A549 (cell line): ENCODE measurements around the gene TBC1D22A. TPM values are rescaled to one million over a fixed set of nuclear protein-coding genes. Genes with fewer than 3 reads are reported as not detected.

Experiments
- ATAC-seq, 2 experiments: fragments of 200-7000 bp in 1 of 2; fragments of >200 bp in 1 of 2; cut with Nextera tagmentation in 1 of 2; cut with Tn5 transposase in 1 of 2; 3 replicates each; pipeline versions ENCODE4 v1.8.0 to v1.9.1; 2018 to 2020; ENCODE audit warnings: mild to moderate bottlenecking in 1 of 2, moderate library complexity in 1 of 2
- CTCF ChIA-PET: fragments of 300-600 bp; sonication (Branson Sonifier 250); formaldehyde crosslinking; extraction: SDS; loops from one replicate; lab custom pipeline; 2021; ENCODE audit warnings: antibody characterized with exemption, inconsistent platforms; lab: Yijun Ruan, JAX
- POLR2A ChIA-PET: fragments of 350-600 bp; formaldehyde crosslinking; extraction: SDS; loops from one replicate; lab custom pipeline; 2021; ENCODE audit warnings: antibody characterized with exemption, inconsistent platforms; lab: Yijun Ruan, JAX
- DNase-seq, 2 experiments: peaks; one replicate each; pipeline versions ENCODE4 v3.0.0 to v3.0.0-alpha.2; 2011 to 2016; ENCODE audit warnings: low read depth in 1 of 2, low spot score in 1 of 2
- FAIRE-seq: peaks from 2 replicates; lab custom pipeline; 2011; peaks lifted over from hg19 to GRCh38; lab: Jason Lieb, UNC
- H3K27ac ChIP-seq, 2 experiments: fragments of >200 bp; sonication (Bioruptor Twin); formaldehyde crosslinking; 3 replicates each; pipeline ENCODE4 v1.5.1; 2016 to 2017
- H3K4me1 ChIP-seq: fragments of >200 bp; sonication (Bioruptor Twin); formaldehyde crosslinking; 3 replicates; pipeline ENCODE4 v1.6.1; 2016
- H3K4me2 ChIP-seq: fragments of >200 bp; sonication (Bioruptor Twin); formaldehyde crosslinking; 3 replicates; pipeline ENCODE4 v1.6.1; 2016
- H3K4me3 ChIP-seq: fragments of >200 bp; sonication (Bioruptor Twin); formaldehyde crosslinking; 3 replicates; pipeline ENCODE4 v1.5.1; 2016
- H3K9me3 ChIP-seq: fragments of >200 bp; sonication (Bioruptor Twin); formaldehyde crosslinking; 3 replicates; pipeline ENCODE4 v1.6.1; 2016
- CBX2 ChIP-seq: fragments of 200-600 bp; sonication (generic); IDR thresholded peaks from 2 replicates; pipeline ENCODE4 v1.6.1; 2016; ENCODE audit warnings: low read depth, mild to moderate bottlenecking, borderline replicate concordance
- CBX8 ChIP-seq: fragments of 200-600 bp; sonication (generic); IDR thresholded peaks from 2 replicates; pipeline ENCODE4 v1.6.1; 2016
- CHD2 ChIP-seq: fragments of 150-350 bp; IDR thresholded peaks from 2 replicates; pipeline ENCODE4 v1.6.1; 2014; ENCODE audit warnings: low read length; ENCODE audit not compliant: partially characterized antibody
- CHD4 ChIP-seq: fragments of 200-600 bp; sonication (generic); IDR thresholded peaks from 2 replicates; pipeline ENCODE4 v1.6.1; 2016; ENCODE audit warnings: antibody characterized with exemption, mild to moderate bottlenecking, borderline replicate concordance
- E2F6 ChIP-seq: IDR thresholded peaks from 2 replicates; pipeline ENCODE4 v1.6.1; 2012; ENCODE audit warnings: low read depth, borderline replicate concordance
- ELK1 ChIP-seq: fragments of 150-350 bp; IDR thresholded peaks from 2 replicates; pipeline ENCODE4 v1.6.1; 2014; ENCODE audit warnings: low read depth, mild to moderate bottlenecking, low read length
- ESRRA ChIP-seq: fragments of 150-350 bp; IDR thresholded peaks from 2 replicates; pipeline ENCODE4 v1.6.1; 2014; ENCODE audit warnings: mild to moderate bottlenecking, low read length, borderline replicate concordance
- FOSB ChIP-seq: fragments of 250-450 bp; sonication (Bioruptor Pico); IDR thresholded peaks from 2 replicates; pipeline ENCODE4 v1.5.0; 2020; ENCODE audit warnings: mild to moderate bottlenecking, moderate library complexity
- FOSL2 ChIP-seq, 2 experiments: fragments of 450-650 bp in 1 of 2; fragments of >200 bp in 1 of 2; sonication (Bioruptor Twin) in 1 of 2; formaldehyde crosslinking; IDR thresholded peaks; 2 replicates each; pipeline versions ENCODE4 v1.5.0 to v1.6.1; 2016 to 2020; ENCODE audit warnings: mild to moderate bottlenecking in 1 of 2, moderate library complexity in 1 of 2
- FOXS1 ChIP-seq: fragments of 250-450 bp; sonication (Bioruptor Pico); IDR thresholded peaks from 2 replicates; pipeline ENCODE4 v1.5.0; 2020; ENCODE audit warnings: mild to moderate bottlenecking, moderate library complexity
- GATA3 ChIP-seq: IDR thresholded peaks from 2 replicates; pipeline ENCODE4 v1.6.1; 2012; ENCODE audit warnings: borderline replicate concordance
- HDAC2 ChIP-seq: fragments of 200-600 bp; sonication (generic); IDR thresholded peaks from 2 replicates; pipeline ENCODE4 v1.6.1; 2016
- HEYL ChIP-seq: fragments of 250-450 bp; sonication (Bioruptor Pico); IDR thresholded peaks from 2 replicates; pipeline ENCODE4 v1.8.0; 2021; ENCODE audit warnings: mild to moderate bottlenecking, moderate library complexity
- HOXA7 ChIP-seq: fragments of 250-450 bp; sonication (Bioruptor Pico); IDR thresholded peaks from 2 replicates; pipeline ENCODE4 v1.5.0; 2020; ENCODE audit warnings: mild to moderate bottlenecking, moderate library complexity
- MAX ChIP-seq: IDR thresholded peaks from 2 replicates; pipeline ENCODE4 v1.6.1; 2012
- PBX3 ChIP-seq: IDR thresholded peaks from 2 replicates; pipeline ENCODE4 v1.6.1; 2012
- POLR2A ChIP-seq: IDR thresholded peaks from 2 replicates; pipeline ENCODE4 v1.6.1; 2012; ENCODE audit warnings: mild to moderate bottlenecking, low read length
- POLR2AphosphoS2 ChIP-seq: conservative IDR thresholded peaks from 2 replicates; pipeline ENCODE4 v1.6.1; 2012; ENCODE audit warnings: low read length, improper control_type of control experiment, inconsistent platforms
- RNF2 ChIP-seq: fragments of 200-600 bp; sonication (generic); IDR thresholded peaks from 2 replicates; pipeline ENCODE4 v1.6.1; 2016; ENCODE audit warnings: low read depth, mild to moderate bottlenecking, antibody characterized with exemption, moderate library complexity, borderline replicate concordance
- TFCP2L1 ChIP-seq: fragments of 250-450 bp; sonication (Bioruptor Pico); IDR thresholded peaks from 2 replicates; pipeline ENCODE4 v1.5.0; 2021; ENCODE audit warnings: mild to moderate bottlenecking
- TP53 ChIP-seq: fragments of 250-450 bp; sonication (Bioruptor Pico); IDR thresholded peaks from 2 replicates; pipeline ENCODE4 v1.5.0; 2021; ENCODE audit warnings: mild to moderate bottlenecking, moderate library complexity
- USF2 ChIP-seq: fragments of 450-650 bp; IDR thresholded peaks from 2 replicates; pipeline ENCODE4 v1.6.1; 2014; ENCODE audit warnings: antibody characterized with exemption
- WGBS: methylation state at CpG from one replicate; pipeline ENCODE4 v1.1.6; 2017; ENCODE audit errors: missing lambda C conversion rate; 5-methylcytosine and 5-hydroxymethylcytosine counted together
- polyA plus RNA-seq, 4 experiments: library from polyadenylated mRNA; depleted of rRNA in 3 of 4; stranded (reverse); fragments of >200 nt; fragmentation: RNase III in 1 of 4; extraction: RNeasy Plus Mini Kit Qiagen cat#74134 plus additional on column Dnase treatment in 1 of 4; gene quantifications; 2 replicates in 3 of 4; 3 replicates in 1 of 4; pipeline ENCODE4 v1.2.3, GENCODE V29; 2011 to 2017

Gene TBC1D22A
- polyA plus RNA-seq, 2 of the 4 experiments (the other 2 are of a cell fraction), result 8.9 to 10.8 TPM

GRCh38 chr22:47177334-47177815 is 414.9 kb downstream of the TBC1D22A start:
- no peak for FAIRE-seq

GRCh38 chr22:47178339-47178738 is 415.9 kb downstream of the TBC1D22A start:
- no peak for ATAC-seq
- POLR2A ChIA-PET, result no interaction called here
- TF ChIP-seq PBX3 (no peak), MAX (no peak), HEYL (no peak), POLR2A (no peak), TP53 (no peak), HDAC2 (no peak), TFCP2L1 (no peak), FOXS1 (CRISPR knock-in tag) (no peak), E2F6 (no peak)
- WGBS, result 90% methylated on average over 5 of the region's 5 CpGs
- H3K27ac ChIP-seq, result no peak overlapping the region
- H3K4me3 ChIP-seq, result no peak overlapping the region
- CTCF ChIA-PET, result no interaction called here
- H3K9me3 ChIP-seq, result no peaks in the 10 kb centered on the region
- no peaks in the 10 kb centered on the region for H3K4me1 ChIP-seq
- FAIRE-seq, result no peak
- H3K4me2 ChIP-seq, result no peak overlapping the region
- DNase-seq, result no peak

More at GRCh38 chr22:47177334-47177815, 414.9 kb downstream of the TBC1D22A start:
- DNase-seq, result no peak
- Histone ChIP-seq H3K9me3 (no peaks in the 10 kb centered on the region), H3K4me2 (no peak overlapping the region)
- ChIA-PET POLR2A (no interaction called here), CTCF (no interaction called here)
- TF ChIP-seq CBX2 (no peak), POLR2A (no peak), HOXA7 (no peak), CBX8 (no peak), CHD2 (no peak), RNF2 (no peak), ESRRA (no peak), ELK1 (no peak)
- TF ChIP-seq, all 56 proteins: peak for 0
- ATAC-seq, result no peak
- H3K4me1 ChIP-seq, result no peaks in the 10 kb centered on the region
- no peak overlapping the region for H3K4me3 ChIP-seq
- 87% methylated on average over 4 of the region's 16 CpGs for WGBS
- H3K27ac ChIP-seq, result no peak overlapping the region

GRCh38 chr22:47180796-47181195 is 418.3 kb downstream of the TBC1D22A start:
- WGBS, result 95% methylated on average over 2 of the region's 2 CpGs
- ChIA-PET POLR2A (no interaction called here), CTCF (no interaction called here)
- Histone ChIP-seq H3K4me1 (no peaks in the 10 kb centered on the region), H3K9me3 (no peaks in the 10 kb centered on the region), H3K4me3 (no peak overlapping the region), H3K27ac (no peak overlapping the region), H3K4me2 (no peak overlapping the region)
- TF ChIP-seq FOSB (CRISPR knock-in tag) (no peak), USF2 (no peak), CHD4 (no peak), FOSL2 (IDR thresholded peaks at IDR 0.05) (no peak), FOSL2 (CRISPR knock-in tag; IDR thresholded peaks at IDR 0.05) (no peak), CHD2 (no peak), GATA3 (no peak), POLR2AphosphoS2 (no peak)
- DNase-seq, result no peak
- no peak for FAIRE-seq
- no peak for ATAC-seq
